Mesothelial cell of epicardium (in vitro differentiated cells): ENCODE data around the gene KDM4C. TPM values are rescaled to one million over a fixed set of nuclear protein-coding genes. Genes with fewer than 3 reads are reported as not detected.

ENCODE experiments used
- DNase-seq, 2 experiments: peaks; one replicate each; pipeline ENCODE4 v3.0.0; 2021; ENCODE audit warnings: low spot score in 2 of 2; ENCODE audit not compliant: unreplicated experiment in 2 of 2
- H3K27ac Mint-ChIP-seq: 2 replicates; pipeline ENCODE4 v1.8.0; 2021; ENCODE audit warnings: mixed read lengths
- H3K27me3 Mint-ChIP-seq: 2 replicates; pipeline ENCODE4 v1.8.0; 2021; ENCODE audit warnings: low read depth, mixed read lengths
- H3K36me3 Mint-ChIP-seq: 2 replicates; pipeline ENCODE4 v1.8.0; 2021; ENCODE audit warnings: mixed read lengths
- H3K4me1 Mint-ChIP-seq: 2 replicates; pipeline ENCODE4 v1.8.0; 2021; ENCODE audit warnings: mixed read lengths
- H3K4me3 Mint-ChIP-seq: 2 replicates; pipeline ENCODE4 v1.8.0; 2021; ENCODE audit warnings: mild to moderate bottlenecking, moderate library complexity, mixed read lengths
- H3K9me3 Mint-ChIP-seq: 2 replicates; pipeline ENCODE4 v1.8.0; 2021; ENCODE audit warnings: mixed read lengths
- total RNA-seq: library from RNA; stranded (reverse); gene quantifications from 3 replicates; pipeline ENCODE4 v1.2.1, GENCODE V29; 2021
- TF ChIP-seq, protein P1 (sequence below): fragments of 200-600 bp; sonication (generic); IDR thresholded peaks from one replicate; pipeline ENCODE4 v1.5.0; 2021; ENCODE audit warnings: antibody characterized with exemption; ENCODE audit not compliant: unreplicated experiment

The KDM4C gene
- total RNA-seq, 1 donor from 2014 or later, result 25.4 TPM

- Mint-ChIP-seq H3K36me3 (peaks cover 5% of the 10 kb centered on the region), H3K4me3 (no peak overlapping the region)
Measured at GRCh38 chr9:7129391-7129790, 371.6 kb downstream of the KDM4C start.

GRCh38 chr9:7130266-7130820 lies 372.6 kb downstream of the KDM4C start:
- Mint-ChIP-seq H3K36me3 (peaks cover 10% of the 10 kb centered on the region), H3K9me3 (no peaks in the 10 kb centered on the region), H3K4me1 (no peaks in the 10 kb centered on the region), H3K27me3 (no peaks in the 10 kb centered on the region), H3K4me3 (no peak overlapping the region), H3K27ac (no peak overlapping the region)
- TF ChIP-seq, protein P1, sequence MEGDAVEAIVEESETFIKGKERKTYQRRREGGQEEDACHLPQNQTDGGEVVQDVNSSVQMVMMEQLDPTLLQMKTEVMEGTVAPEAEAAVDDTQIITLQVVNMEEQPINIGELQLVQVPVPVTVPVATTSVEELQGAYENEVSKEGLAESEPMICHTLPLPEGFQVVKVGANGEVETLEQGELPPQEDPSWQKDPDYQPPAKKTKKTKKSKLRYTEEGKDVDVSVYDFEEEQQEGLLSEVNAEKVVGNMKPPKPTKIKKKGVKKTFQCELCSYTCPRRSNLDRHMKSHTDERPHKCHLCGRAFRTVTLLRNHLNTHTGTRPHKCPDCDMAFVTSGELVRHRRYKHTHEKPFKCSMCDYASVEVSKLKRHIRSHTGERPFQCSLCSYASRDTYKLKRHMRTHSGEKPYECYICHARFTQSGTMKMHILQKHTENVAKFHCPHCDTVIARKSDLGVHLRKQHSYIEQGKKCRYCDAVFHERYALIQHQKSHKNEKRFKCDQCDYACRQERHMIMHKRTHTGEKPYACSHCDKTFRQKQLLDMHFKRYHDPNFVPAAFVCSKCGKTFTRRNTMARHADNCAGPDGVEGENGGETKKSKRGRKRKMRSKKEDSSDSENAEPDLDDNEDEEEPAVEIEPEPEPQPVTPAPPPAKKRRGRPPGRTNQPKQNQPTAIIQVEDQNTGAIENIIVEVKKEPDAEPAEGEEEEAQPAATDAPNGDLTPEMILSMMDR, result no peak
- DNase-seq, result no peak

More at GRCh38 chr9:7129391-7129790, 371.6 kb downstream of the KDM4C start:
- no peaks in the 10 kb centered on the region for H3K4me1 Mint-ChIP-seq
- DNase-seq, result no peak
- H3K27ac Mint-ChIP-seq, result no peak overlapping the region
- TF ChIP-seq, protein P1, result no peak
- no peaks in the 10 kb centered on the region for H3K9me3 Mint-ChIP-seq
- H3K27me3 Mint-ChIP-seq, result no peaks in the 10 kb centered on the region

DNA sequence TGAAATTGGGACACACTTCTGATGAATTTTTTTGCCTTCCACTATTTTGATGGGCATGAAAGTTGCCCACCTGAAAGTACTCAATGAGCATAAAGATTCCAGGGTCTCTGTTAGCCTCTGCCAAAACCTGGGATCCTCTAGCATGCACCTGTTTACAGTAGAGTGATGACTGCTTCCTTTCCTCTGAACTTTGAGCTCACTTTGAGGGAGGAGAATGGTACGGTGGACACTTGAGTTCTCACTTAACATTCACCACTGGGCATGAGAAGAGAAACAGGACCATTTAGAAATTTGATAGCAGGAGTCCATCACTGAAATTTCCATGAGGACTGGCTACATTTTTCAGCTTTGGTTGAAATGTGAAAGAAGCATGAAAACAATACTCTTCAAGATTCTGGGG lies 374.8 kb downstream of the KDM4C start:
- H3K4me3 Mint-ChIP-seq, result no peak overlapping the region
- no peaks in the 10 kb centered on the region for H3K9me3 Mint-ChIP-seq
- no peaks in the 10 kb centered on the region for H3K27me3 Mint-ChIP-seq
- H3K4me1 Mint-ChIP-seq, result no peaks in the 10 kb centered on the region
- peaks cover 12% of the 10 kb centered on the region for H3K36me3 Mint-ChIP-seq
- no peak for DNase-seq
- TF ChIP-seq, protein P1, result no peak
- H3K27ac Mint-ChIP-seq, result no peak overlapping the region

DNA sequence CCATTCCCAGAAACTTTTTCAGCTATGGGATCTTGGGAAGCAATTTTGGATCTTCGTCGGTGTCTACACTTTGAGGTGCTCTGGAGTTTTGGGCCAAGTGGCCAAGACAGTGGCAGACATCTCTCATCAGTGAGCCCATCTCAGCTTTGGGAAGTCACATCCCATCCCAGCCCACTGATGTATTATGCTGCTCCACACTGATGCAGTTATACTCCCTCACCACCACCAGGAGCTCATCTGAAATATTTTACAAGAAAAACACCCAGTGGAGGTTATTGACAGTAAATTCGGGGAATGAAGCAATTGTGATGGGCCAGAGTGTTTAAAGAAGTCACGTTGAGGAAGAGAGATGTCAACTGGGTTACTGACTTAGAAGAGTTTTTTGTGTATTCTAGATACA lies 378.0 kb downstream of the KDM4C start:
- no peaks in the 10 kb centered on the region for H3K4me1 Mint-ChIP-seq
- no peak for DNase-seq
- no peaks in the 10 kb centered on the region for H3K27me3 Mint-ChIP-seq
- H3K36me3 Mint-ChIP-seq, result peaks cover 8% of the 10 kb centered on the region
- no peaks in the 10 kb centered on the region for H3K9me3 Mint-ChIP-seq
- H3K4me3 Mint-ChIP-seq, result no peak overlapping the region
- TF ChIP-seq, protein P1, result no peak
- H3K27ac Mint-ChIP-seq, result no peak overlapping the region

- H3K9me3 Mint-ChIP-seq, result peaks cover under 1% of the 10 kb centered on the region
- no peaks in the 10 kb centered on the region for H3K27me3 Mint-ChIP-seq
- no peak for DNase-seq
- TF ChIP-seq, protein P1, result no peak
- H3K4me1 Mint-ChIP-seq, result no peaks in the 10 kb centered on the region
- H3K27ac Mint-ChIP-seq, result no peak overlapping the region
- no peak overlapping the region for H3K4me3 Mint-ChIP-seq
- peaks cover 8% of the 10 kb centered on the region for H3K36me3 Mint-ChIP-seq
Measured at GRCh38 chr9:7137040-7137439, 379.3 kb downstream of the KDM4C start.

DNA sequence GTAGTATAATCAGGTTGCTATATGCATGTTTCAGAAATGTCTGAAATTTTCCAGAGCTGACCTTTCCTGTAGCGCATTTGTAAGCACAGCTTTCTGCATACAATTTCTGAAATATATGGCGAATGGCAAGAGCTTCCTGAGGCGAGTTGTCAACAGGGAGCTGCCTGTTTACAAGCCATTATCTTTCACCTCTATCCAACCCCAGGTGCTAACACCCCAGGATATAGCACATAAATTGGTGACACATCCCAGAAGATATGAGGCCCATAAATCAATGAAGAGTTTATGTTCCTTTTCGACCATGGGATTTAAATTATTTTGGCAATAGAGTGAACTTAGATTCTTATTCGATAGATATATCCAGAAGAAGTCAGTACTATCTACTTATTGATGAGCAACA lies 379.8 kb downstream of the KDM4C start:
- DNase-seq, result no peak
- H3K4me3 Mint-ChIP-seq, result no peak overlapping the region
- no peaks in the 10 kb centered on the region for H3K4me1 Mint-ChIP-seq
- TF ChIP-seq, protein P1, result no peak
- peaks cover 5% of the 10 kb centered on the region for H3K9me3 Mint-ChIP-seq
- H3K36me3 Mint-ChIP-seq, result peaks cover 8% of the 10 kb centered on the region
- H3K27ac Mint-ChIP-seq, result no peak overlapping the region
- H3K27me3 Mint-ChIP-seq, result no peaks in the 10 kb centered on the region
